ENCODE results near the gene RBMX2.
"Not testable (repeated sequence)": the region's sequence is repeated elsewhere in the genome, so short reads cannot be mapped to it uniquely, and the experiment has no call there.

The RBMX2 gene

DNA sequence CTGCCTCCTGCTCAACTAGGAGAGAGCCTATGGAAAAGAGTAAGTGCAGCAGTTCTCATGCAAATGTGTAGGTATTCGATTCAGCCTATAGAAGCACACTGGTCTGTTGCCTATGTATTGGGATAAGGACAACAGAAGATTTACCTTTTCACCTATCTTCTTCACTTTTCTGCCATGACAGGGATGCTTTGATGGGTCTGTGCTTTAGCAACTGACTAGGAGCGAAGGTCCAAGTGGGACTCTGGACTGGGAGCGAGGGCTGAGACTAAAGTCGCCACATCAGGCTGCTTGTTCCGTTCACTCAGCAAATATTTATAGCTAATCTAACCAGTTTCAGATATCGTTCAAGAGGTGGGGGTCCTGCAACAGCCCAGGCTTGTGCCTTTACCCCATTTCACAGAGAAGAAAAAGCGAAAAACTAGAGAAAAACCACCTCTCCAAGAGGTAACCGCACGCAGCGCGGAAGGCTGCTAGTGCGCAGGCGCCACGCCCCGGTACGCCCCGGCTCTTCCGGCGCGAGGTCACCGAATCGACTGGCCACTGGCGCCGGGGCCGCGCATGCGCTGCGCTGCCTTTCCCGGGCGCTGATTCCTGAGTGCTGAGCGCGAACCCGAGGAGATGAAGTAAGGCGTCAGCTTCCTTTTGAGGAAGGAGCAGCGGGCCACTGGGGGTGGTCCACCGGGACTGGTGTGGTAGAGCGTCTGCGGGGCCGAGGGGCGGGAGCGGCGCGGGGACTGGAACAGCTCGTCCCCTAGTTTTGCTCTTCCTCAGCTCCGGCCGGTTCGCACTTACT is at the start of gene RBMX2:
Gene RBMX2 (plus strand): TSS at position 573 of the 793 bp plus-strand sequence. CDS start 46 bp downstream, at position 619.
- peak; percentile 63 for DNase-seq (ENCODE audit: low spot score)

- DNase-seq (ENCODE audit: low spot score) = not testable (repeated sequence)
Measured at GRCh38 chrX:130352050-130352449, 49.7 kb upstream of the RBMX2 start.

GRCh38 chrX:130376077-130376476 is 25.7 kb upstream of the RBMX2 start:
- no peak for DNase-seq (ENCODE audit: low spot score)

DNA sequence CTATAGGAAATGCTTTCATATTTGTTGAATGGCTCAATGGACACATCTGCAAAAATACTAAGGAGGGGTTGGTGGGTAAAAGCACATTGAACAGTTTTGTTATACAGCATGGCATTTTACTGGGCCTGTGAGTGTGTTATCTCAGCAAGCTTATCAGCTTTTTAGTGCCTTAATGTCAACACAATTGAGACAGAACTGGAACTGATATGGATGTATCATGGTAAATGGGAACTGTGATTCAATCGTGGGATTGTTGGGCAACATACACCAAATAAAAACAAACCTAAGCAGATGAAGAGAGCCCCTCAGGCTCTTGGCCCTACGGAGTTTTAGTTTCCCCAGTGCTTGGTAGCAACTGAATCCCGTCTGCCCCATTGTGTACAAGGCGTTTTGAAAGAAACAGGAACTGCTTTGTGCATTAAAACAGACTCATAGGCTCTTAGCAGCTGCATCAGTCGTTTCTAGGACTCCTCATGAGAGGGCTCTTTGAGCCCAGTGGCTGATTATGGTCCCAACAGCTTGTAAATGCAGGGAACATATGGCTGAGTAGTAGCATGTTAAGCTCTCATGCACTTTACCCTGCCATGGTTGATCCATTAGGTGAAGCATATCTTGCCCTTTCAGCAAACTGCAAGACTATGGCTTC is 23.6 kb upstream of the RBMX2 start:
- DNase-seq (ENCODE audit: low spot score) = no peak

DNA sequence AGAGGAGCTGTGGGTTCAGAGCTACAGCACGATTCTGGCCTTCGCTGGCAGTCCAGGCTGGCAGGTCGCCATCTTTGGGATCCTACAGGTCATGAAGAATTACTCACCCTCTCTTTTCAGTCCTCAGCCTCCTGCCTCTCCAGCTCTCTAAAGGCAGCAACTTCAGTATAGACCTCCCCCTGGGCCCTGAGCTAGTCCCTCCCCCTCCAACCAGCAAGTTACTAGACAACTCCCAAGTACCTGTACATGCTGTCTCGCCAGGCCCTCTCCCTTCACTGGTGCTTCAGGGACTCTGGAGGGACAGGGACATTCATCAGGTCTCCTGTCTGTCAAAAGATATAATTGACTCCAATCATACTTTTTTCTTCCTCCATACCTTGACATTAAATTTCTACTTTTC is 16.3 kb upstream of the RBMX2 start, which contains the start of gene GPR119:
Gene GPR119 (minus strand): TSS at position 155 of the 400 bp plus-strand sequence. CDS start 227 bp downstream, outside the sequence.
- no peak for DNase-seq (ENCODE audit: low spot score)

- DNase-seq (ENCODE audit: low spot score) = no peak
Measured at GRCh38 chrX:130386408-130386808, 15.4 kb upstream of the RBMX2 start.

- peak; percentile 16 for DNase-seq (ENCODE audit: low spot score)
Measured at GRCh38 chrX:130393451-130394074, 8.2 kb upstream of the RBMX2 start.

DNA sequence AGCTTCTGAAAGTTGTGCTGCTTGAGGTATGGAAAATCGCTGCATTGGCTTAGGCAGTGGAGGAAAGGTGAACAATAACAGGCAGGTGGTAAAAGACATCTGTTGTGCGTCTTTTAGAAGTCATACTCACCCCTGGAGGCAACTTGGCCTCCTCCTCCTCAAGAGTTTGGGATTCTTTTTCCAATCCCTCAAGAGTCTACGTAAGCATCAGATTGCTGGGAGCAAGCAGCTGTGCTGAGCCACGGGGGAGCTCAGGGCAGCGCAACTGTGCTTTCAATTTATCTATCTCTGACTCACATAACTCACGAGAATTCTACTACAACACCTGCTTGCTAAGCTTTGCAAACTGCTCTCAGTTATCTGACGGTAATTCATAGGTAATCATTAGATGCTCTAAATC is 6.4 kb upstream of the RBMX2 start:
- no peak for DNase-seq (ENCODE audit: low spot score)

DNA sequence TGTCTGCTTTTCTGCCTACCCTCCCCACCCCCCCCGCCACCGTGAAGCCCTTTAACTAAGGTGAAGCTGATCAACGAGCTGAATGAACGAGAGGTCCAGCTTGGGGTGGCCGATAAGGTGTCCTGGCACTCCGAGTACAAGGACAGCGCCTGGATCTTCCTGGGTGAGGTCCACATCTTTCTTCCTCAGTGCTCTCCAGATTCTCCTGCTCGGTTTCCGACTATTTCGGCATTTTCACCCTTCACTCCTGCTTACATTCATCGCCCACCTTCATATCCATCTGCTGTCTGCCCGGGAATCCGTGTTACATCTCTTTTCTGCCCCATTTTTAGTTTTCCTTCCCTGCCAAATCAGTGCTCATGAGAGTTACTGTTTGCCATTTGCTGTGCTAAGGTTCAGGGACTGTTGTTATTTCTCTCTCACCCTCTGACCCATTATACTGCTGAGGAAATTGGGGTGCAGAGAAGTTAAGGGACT is 459 bp downstream of the RBMX2 start:
- peak; percentile 12 for DNase-seq (ENCODE audit: low spot score)

GRCh38 chrX:130413415-130413814 is 11.6 kb downstream of the RBMX2 start:
- no peak for DNase-seq (ENCODE audit: low spot score)

DNA sequence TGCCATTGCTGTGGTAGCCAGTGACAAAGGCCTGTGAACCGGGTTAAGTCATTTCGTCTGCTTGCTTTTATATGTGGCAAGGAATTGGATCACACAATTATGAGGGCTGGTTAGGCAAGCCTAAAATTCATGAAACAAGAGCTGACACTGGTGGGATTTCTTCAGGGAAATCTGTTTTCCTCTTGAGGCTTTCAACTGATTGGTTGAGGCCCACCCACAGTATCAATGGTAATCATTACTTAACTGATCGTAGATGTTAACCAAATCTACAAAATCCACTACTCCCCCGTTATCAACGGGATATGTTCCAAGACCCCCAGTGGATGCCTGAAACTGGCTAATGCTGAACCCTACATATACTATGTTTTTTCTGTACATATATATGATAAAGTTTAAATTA is 13.0 kb downstream of the RBMX2 start:
- no peak for DNase-seq (ENCODE audit: low spot score)

DNA sequence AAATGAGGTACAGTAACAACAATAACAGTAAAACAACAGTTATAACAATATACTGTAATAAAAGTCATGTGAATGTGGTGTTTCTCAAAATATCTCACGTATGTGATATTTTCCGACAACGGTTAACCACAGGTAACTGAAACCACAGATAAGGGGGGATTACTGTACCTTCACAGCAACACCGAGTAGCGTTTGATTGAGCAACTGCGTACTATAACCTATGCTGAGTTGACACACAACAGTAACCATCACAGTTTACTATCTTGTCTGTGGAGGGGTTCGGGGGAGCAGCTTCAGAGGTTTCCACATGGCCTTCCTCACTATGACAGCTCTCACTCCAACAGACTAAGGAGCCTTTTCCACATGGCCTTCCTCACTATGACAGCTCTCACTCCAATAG is 13.4 kb downstream of the RBMX2 start:
- no peak for DNase-seq (ENCODE audit: low spot score)

DNA sequence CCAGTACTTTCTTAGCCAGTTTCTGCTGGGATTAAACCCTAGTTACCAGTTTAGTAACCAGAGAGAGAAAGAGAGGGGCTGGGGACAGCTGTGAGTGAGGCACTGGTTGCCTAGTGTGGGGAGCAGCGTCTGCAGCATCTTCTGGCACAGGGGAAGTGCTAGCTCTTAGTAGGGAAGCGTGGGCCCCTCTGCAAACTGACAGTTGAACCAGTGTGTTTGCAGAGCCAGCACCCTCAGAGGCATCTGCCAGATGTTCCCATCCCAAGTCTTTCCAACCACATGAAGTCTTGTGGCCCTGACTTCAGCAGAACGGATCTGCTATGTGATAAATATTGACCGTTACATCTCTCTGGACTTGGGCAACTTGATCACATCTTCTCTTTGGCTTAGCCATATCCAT is 15.0 kb downstream of the RBMX2 start:
- DNase-seq (ENCODE audit: low spot score) = no peak

DNA sequence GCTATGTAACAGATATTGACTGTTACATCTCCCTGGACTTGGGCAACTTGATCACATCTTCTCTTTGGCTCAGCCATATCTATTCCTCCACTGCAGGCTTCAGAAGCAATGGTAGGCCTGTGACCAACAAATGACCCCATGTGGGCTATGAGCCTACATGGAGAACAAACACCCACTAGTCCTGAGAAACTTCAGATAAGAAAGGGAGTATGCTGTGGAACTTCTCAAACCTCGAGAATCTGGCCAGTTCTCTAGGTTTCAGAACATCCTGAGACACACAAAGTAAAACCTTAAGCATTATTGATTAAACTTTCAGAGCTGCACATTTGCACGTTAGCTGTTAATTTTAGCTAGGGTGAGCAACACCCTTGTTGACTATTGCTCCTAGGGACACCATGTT is 16.3 kb downstream of the RBMX2 start:
- DNase-seq (ENCODE audit: low spot score) = no peak

DNA sequence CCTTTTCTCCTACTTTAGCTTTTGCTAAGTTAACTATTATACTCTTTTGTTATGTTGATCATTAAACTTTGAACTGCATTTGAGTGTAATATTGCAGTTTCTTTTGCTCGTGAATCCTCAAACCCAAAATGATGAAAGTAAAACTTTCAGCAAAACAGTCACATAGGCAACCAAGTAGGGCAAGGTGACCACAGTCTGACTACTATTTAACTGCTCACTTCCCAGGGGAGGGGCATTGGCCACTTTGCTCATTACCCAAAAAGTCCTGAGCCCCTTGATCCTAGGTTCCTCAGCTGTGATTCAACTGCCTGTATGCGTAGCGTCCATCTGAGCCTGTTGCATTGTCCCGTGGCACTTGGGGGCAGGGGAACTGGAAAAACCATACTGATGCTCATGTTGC is 17.0 kb downstream of the RBMX2 start:
- DNase-seq (ENCODE audit: low spot score) = no peak

DNA sequence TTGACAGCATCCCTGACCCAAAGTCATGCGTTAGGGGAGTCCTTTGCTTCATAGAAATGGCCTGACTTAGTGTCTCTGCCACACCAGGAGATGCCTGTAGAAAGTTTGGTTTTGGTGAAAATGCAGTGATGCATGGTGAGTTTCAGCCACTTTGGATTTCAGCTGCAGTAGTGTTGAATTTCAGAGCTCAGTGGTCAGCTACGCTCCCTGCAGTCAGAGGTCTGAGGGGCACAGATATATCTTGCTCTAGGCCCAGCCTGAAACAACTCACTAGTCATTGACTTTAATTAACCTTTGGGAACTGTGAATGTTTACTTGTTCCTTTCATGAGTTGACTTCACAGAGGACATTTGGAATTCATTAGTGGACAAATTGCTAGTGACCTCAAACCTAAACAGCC is 17.5 kb downstream of the RBMX2 start:
- no peak for DNase-seq (ENCODE audit: low spot score)

GRCh38 chrX:130426531-130426930 is 24.7 kb downstream of the RBMX2 start:
- no peak for DNase-seq (ENCODE audit: low spot score)

GRCh38 chrX:130429236-130429635 is 27.4 kb downstream of the RBMX2 start:
- not testable (repeated sequence) for DNase-seq (ENCODE audit: low spot score)

DNA sequence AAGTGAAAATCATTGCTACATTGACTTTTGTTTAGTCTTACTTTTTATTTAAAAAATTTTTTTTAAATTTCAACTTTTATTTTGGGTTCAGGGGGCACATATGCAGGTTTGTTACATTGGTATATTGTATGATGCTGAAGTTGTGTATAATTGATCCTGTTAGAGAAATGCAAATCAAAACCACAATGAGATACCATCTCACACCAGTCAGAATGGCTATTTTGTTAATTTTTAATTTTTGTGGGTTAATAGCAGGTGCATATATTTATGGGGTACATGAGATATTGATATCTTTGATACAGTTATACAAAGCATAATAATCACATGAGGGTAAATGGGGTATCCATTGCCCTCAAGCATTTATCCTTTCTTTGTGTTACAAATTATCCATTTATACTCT is 34.1 kb downstream of the RBMX2 start:
- DNase-seq (ENCODE audit: low spot score) = no peak

- not testable (repeated sequence) for DNase-seq (ENCODE audit: low spot score)
Measured at GRCh38 chrX:130437996-130438395, 36.2 kb downstream of the RBMX2 start.

GRCh38 chrX:130443875-130444274 is 42.1 kb downstream of the RBMX2 start:
- DNase-seq (ENCODE audit: low spot score) = no peak

GRCh38 chrX:130444641-130445336 is 43.0 kb downstream of the RBMX2 start:
- DNase-seq (ENCODE audit: low spot score) = no peak

Data from NAMALWA (cell line).